Measurements from ENCODE around the gene UBE2O.

GRCh38 chr17:76382351-76382802, 70.6 kb downstream of the UBE2O start:
- TF ChIP-seq CTCF (IDR thresholded peaks at IDR 0.05; ENCODE audit: borderline replicate concordance, extremely low read depth, low read length, poor library complexity, severe bottlenecking) (no peak), EZH2 (IDR thresholded peaks at IDR 0.05; ENCODE audit: borderline replicate concordance, low read depth, low read length, severe bottlenecking) (no peak)
